Central memory CD4-positive, alpha-beta T cell (primary cell): Measurements from ENCODE around the gene GIPC1.

Experiments
- DNase-seq: peaks from one replicate; pipeline ENCODE4 v3.0.0; 2022

The GIPC1 gene

DNA sequence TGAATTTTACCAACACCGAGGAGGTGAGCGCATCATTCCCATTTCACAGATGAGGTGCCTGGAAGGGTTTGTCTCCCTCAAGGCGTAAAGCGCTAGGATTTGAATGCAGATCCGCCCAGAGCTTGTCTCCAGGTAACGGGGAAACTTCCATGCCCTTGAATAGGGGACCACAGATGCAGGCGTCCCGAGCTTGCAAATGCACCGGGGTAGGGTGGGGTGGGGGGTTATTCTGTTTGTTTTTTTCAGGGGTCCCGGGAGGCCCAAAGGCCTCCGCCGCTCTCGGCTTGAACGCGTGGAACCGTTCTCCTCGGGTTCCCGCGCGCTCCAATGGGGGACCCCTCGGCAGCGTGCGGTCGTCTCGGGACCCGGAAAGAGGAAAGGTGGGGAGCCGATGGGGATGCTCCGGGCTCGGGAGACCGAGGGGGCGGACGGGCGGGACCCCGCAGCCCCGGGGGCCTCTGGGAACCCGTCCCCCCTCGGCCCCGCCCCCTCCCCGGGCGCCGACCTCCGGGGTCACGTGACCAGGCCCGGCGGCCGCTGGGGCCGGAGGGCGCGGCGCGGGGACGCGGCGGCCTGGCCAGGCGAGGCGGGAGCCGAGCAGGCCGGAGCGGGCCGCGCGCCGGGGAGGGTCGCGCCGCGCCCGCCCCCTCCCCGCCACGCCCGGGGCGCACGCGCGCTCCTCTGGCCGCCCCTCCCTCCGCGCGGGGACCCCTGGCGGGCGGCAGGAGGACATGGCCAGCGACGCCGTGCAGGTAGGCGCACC is 63.0 kb downstream of the GIPC1 start, which contains the start of gene PKN1:
TSS of gene PKN1 (plus strand) at position 516 of the 763 bp plus-strand sequence. CDS start at position 732, 216 bp downstream.
- DNase-seq = no peak

DNA sequence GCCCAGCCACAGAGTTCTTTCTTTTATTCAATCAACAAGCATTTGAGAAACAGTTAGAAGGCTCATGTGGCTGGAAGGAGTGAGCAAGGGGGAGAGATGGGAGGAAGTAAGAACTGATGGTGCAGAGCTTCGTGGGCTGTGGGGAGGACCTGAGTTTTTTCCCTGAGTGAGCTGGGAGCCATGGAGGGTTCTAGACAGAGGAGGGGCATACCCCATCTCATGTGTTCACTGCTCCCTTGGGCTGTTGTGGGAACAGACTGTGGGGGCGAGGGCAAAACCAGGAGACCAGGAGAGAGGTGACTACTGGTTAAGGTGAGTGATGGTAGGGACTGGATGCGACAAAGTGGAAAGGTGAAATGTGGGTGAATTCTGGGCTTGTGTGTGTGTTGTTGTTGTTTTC is 65.2 kb downstream of the GIPC1 start:
- no peak for DNase-seq

DNA sequence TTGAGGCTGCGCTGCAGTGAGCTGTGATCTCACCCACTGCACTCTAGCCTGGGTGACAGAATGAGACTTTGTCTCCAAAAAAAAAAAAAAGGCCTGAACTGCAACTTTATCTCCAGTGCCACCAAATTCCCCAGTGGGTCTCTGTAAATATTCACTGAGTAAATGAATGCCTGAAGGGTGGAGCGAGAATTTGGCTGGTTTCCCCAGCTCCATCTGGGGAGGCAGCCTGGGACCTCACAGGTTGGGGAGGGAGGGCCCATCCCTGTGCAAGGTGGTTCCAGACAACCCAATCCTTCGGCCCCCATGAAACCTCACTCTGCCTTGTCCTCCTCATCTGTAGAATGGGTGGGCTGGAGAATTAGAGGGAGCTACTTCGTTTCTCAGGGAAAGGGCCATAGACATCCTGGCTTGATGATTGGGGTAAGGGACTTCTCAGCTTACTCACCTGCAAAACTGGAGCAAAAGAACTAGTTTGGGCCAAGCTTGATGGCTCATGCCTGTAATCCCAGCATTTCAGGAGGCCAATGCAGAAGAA is 67.0 kb downstream of the GIPC1 start:
- no peak for DNase-seq
